Neural cell (in vitro differentiated cells): Measurements from ENCODE around the gene DLG2. TPM values are rescaled to one million over a fixed set of nuclear protein-coding genes. Genes with fewer than 3 reads are reported as not detected.

Source experiments
- H2AFZ ChIP-seq: fragments of 200-600, 300-800 bp; sonication (generic), shearing (Covaris generic); 2 replicates; pipeline ENCODE4 v1.6.0; 2014; ENCODE audit warnings: low read depth, mild to moderate bottlenecking, antibody characterized with exemption, low read length, moderate library complexity
- H3F3A ChIP-seq: fragments of 200-600 bp; shearing (Covaris generic); 2 replicates; pipeline ENCODE4 v1.6.1; 2016; ENCODE audit warnings: mild to moderate bottlenecking, moderate library complexity, mixed read lengths, antibody characterized with exemption, low read length; ENCODE audit not compliant: insufficient read depth, poor library complexity, severe bottlenecking
- H3K27ac ChIP-seq: fragments of 200-600, 300-800 bp; sonication (generic), shearing (Covaris generic); 2 replicates; pipeline ENCODE4 v1.5.1; 2014; ENCODE audit warnings: mild to moderate bottlenecking, low read length, moderate library complexity
- H3K27me3 ChIP-seq: fragments of 300-800, 200-600 bp; sonication (generic), shearing (Covaris generic); 2 replicates; pipeline ENCODE4 v1.6.0; 2014; ENCODE audit warnings: mild to moderate bottlenecking, low read depth, low read length, moderate library complexity; ENCODE audit not compliant: insufficient read depth
- H3K36me3 ChIP-seq: fragments of 300-800, 200-600 bp; sonication (generic), shearing (Covaris generic); 2 replicates; pipeline ENCODE4 v1.5.1; 2014; ENCODE audit warnings: mild to moderate bottlenecking, antibody characterized with exemption, low read length, moderate library complexity; ENCODE audit not compliant: insufficient read depth
- H3K4me2 ChIP-seq: fragments of 300-800, 200-600 bp; sonication (generic), shearing (Covaris generic); 2 replicates; pipeline ENCODE4 v1.6.0; 2014; ENCODE audit warnings: mild to moderate bottlenecking, low read length
- H3K4me3 ChIP-seq: fragments of 300-800, 200-600 bp; sonication (generic), shearing (Covaris generic); 2 replicates; pipeline ENCODE4 v1.5.1; 2014; ENCODE audit warnings: mild to moderate bottlenecking, low read length, moderate library complexity
- H3K79me2 ChIP-seq: fragments of 200-600 bp; shearing (Covaris generic); replicated peaks from 2 replicates; pipeline ENCODE4 v1.6.0; 2014; ENCODE audit warnings: mild to moderate bottlenecking, low read length, moderate library complexity; ENCODE audit not compliant: insufficient read depth
- H3K9ac ChIP-seq: fragments of 300-800, 200-600 bp; sonication (generic), shearing (Covaris generic); 2 replicates; pipeline ENCODE4 v1.6.1; 2016; ENCODE audit warnings: mild to moderate bottlenecking, low read length, mixed read lengths
- H3K9me2 ChIP-seq: fragments of 200-600 bp; shearing (Covaris generic); 2 replicates; pipeline ENCODE4 v1.6.1; 2016; ENCODE audit warnings: mild to moderate bottlenecking, low read length, mixed read lengths; ENCODE audit not compliant: insufficient read depth
- H3K9me3 ChIP-seq: fragments of 200-600, 300-800 bp; sonication (generic), shearing (Covaris generic); 2 replicates; pipeline ENCODE4 v1.6.1; 2016; ENCODE audit warnings: mild to moderate bottlenecking, mixed run types, low read length, moderate library complexity, mixed read lengths
- H4K20me1 ChIP-seq: fragments of 200-600 bp; shearing (Covaris generic); 2 replicates; pipeline ENCODE4 v1.6.1; 2016; ENCODE audit warnings: mild to moderate bottlenecking, mixed run types; ENCODE audit not compliant: insufficient read depth
- CTCF ChIP-seq: fragments of 450-650 bp; IDR thresholded peaks from 2 replicates; pipeline ENCODE4 v1.5.1; 2014; ENCODE audit warnings: antibody characterized with exemption, mild to moderate bottlenecking, moderate library complexity; ENCODE audit not compliant: poor library complexity, severe bottlenecking
- EP300 ChIP-seq: fragments of 450-650 bp; conservative IDR thresholded peaks from 2 replicates; pipeline ENCODE4 v1.6.1; 2014; ENCODE audit warnings: antibody characterized with exemption, mild to moderate bottlenecking, moderate library complexity; ENCODE audit not compliant: poor library complexity, severe bottlenecking
- EZH2 ChIP-seq: fragments of 200-600, 300-800 bp; shearing (Covaris generic), sonication (generic); IDR thresholded peaks from 2 replicates; pipeline ENCODE4 v1.6.1; 2014; ENCODE audit warnings: antibody characterized with exemption, low read length, borderline replicate concordance, mild to moderate bottlenecking; ENCODE audit not compliant: insufficient read depth, poor library complexity, severe bottlenecking
- MXI1 ChIP-seq: fragments of 450-650 bp; conservative IDR thresholded peaks from 2 replicates; pipeline ENCODE4 v1.6.1; 2014; ENCODE audit warnings: antibody characterized with exemption, mild to moderate bottlenecking; ENCODE audit not compliant: poor library complexity, severe bottlenecking
- POLR2AphosphoS5 ChIP-seq: IDR thresholded peaks from 2 replicates; pipeline ENCODE4 v1.6.1; 2012
- RAD21 ChIP-seq: fragments of 450-650 bp; conservative IDR thresholded peaks from 2 replicates; pipeline ENCODE4 v1.6.1; 2014; ENCODE audit warnings: antibody characterized with exemption, mild to moderate bottlenecking, moderate library complexity
- REST ChIP-seq: IDR thresholded peaks from 2 replicates; pipeline ENCODE4 v1.6.1; 2012; ENCODE audit warnings: borderline replicate concordance
- SMC3 ChIP-seq: fragments of 450-650 bp; conservative IDR thresholded peaks from 2 replicates; pipeline ENCODE4 v1.6.1; 2014; ENCODE audit warnings: antibody characterized with exemption, mild to moderate bottlenecking, moderate library complexity; ENCODE audit not compliant: poor library complexity
- TAF1 ChIP-seq: IDR thresholded peaks from 2 replicates; pipeline ENCODE4 v1.6.1; 2012; ENCODE audit warnings: low read depth
- polyA plus RNA-seq: library from polyadenylated mRNA; depleted of rRNA; stranded (reverse); fragments of >200 nt; gene quantifications from 2 replicates; pipeline ENCODE4 v1.2.3, GENCODE V29; 2014

Gene DLG2
- polyA plus RNA-seq, 1 donor from 2014 or later, result 179 TPM

- H3F3A ChIP-seq, result no peaks in the 10 kb centered on the region
- H3K9ac ChIP-seq, result no peak overlapping the region
- H3K27me3 ChIP-seq, result no peaks in the 10 kb centered on the region
- no peak for TF ChIP-seq REST
- no peak for TF ChIP-seq RAD21
- no peak for TF ChIP-seq SMC3
- no peak for TF ChIP-seq EP300
- no peak for TF ChIP-seq EZH2
- TF ChIP-seq CTCF, result no peak
- no peak for TF ChIP-seq POLR2AphosphoS5
- no peak for TF ChIP-seq MXI1
- TF ChIP-seq TAF1, result no peak
- H3K4me3 ChIP-seq, result no peak overlapping the region
- H3K27ac ChIP-seq, result no peak overlapping the region
- H3K4me2 ChIP-seq, result no peak overlapping the region
- no peak overlapping the region for H2AFZ ChIP-seq
- no peaks in the 10 kb centered on the region for H3K36me3 ChIP-seq
- H3K9me3 ChIP-seq, result no peaks in the 10 kb centered on the region
- no peaks in the 10 kb centered on the region for H3K9me2 ChIP-seq
- no peaks in the 10 kb centered on the region for H4K20me1 ChIP-seq
- no peaks in the 10 kb centered on the region for H3K79me2 ChIP-seq
These were observed 756.7 kb downstream of the DLG2 start for GRCh38 chr11:84870486-84870885.

- Histone ChIP-seq H2AFZ (no peak overlapping the region), H3K9me2 (no peaks in the 10 kb centered on the region), H4K20me1 (no peaks in the 10 kb centered on the region), H3K36me3 (no peaks in the 10 kb centered on the region), H3K4me2 (no peak overlapping the region), H3K27me3 (no peaks in the 10 kb centered on the region), H3K9ac (no peak overlapping the region), H3K27ac (no peak overlapping the region), H3K79me2 (no peaks in the 10 kb centered on the region), H3K9me3 (no peaks in the 10 kb centered on the region), H3F3A (no peaks in the 10 kb centered on the region), H3K4me3 (no peak overlapping the region)
- TF ChIP-seq EZH2, result no peak
- no peak for TF ChIP-seq CTCF
- TF ChIP-seq EP300, result no peak
- TF ChIP-seq POLR2AphosphoS5, result no peak
- TF ChIP-seq RAD21, result no peak
- no peak for TF ChIP-seq REST
- no peak for TF ChIP-seq MXI1
- TF ChIP-seq SMC3, result no peak
- TF ChIP-seq TAF1, result no peak
These were observed 760.2 kb downstream of the DLG2 start for GRCh38 chr11:84866922-84867321.
